Activated T-helper 1 cell treated with anti-CD3 and anti-CD28 coated beads, Interleukin-2, amount 50 U/mL, for 16 hours (primary cell): ENCODE results near the gene SDF4.

Experiments
- DNase-seq, 2 donors: peaks; one replicate each; pipeline ENCODE4 v3.0.0-alpha.2; 2020; ENCODE audit warnings: low read depth in 1 of 2, low spot score in 1 of 2

Gene SDF4

GRCh38 chr1:1229770-1230169 lies 2.0 kb downstream of the SDF4 start:
- DNase-seq: no peak

- no peak for DNase-seq
Observed at GRCh38 chr1:1228596-1229321, 3.0 kb downstream of the SDF4 start.

DNA sequence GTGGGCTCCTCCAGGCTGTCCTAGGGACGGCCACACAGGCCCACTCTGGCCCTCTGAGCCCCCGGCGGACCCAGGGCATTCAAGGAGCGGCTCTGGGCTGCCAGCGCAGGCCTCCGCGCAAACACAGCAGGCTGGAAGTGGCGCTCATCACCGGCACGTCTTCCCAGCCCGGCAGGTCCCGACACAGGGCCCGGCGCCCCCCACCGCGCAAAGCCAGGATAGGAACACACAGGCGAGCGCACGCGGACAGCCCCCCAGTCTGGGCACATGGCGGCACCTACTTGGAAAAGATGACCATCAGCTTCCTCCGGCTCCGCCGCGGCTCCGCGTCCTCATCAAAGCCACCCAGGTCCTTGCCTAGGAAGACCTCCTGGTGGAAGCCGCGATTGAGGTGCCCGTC lies 3.6 kb downstream of the SDF4 start:
- no peak for DNase-seq

DNA sequence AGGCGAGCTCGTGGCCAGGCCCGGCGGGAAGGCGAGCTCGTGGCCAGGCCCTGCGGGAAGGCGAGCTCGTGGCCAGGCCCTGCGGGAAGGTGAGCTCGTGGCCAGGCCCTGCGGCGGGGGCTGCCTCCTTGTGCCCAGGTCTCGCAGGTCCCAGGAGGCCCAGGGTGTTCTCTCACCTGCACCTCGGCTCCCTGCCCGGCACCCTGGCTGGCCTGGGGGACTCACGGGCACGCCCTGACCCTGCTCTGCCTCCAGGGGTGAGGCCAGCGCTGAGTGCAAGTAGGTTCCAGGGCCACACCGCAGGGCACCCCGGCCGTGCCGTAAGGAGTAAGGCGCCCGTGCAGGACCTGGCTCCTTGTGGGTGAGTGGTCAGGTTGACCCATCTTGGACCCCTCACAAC lies 4.4 kb downstream of the SDF4 start:
- DNase-seq: no peak

GRCh38 chr1:1226566-1227362 lies 5.0 kb downstream of the SDF4 start:
- no peak for DNase-seq

DNA sequence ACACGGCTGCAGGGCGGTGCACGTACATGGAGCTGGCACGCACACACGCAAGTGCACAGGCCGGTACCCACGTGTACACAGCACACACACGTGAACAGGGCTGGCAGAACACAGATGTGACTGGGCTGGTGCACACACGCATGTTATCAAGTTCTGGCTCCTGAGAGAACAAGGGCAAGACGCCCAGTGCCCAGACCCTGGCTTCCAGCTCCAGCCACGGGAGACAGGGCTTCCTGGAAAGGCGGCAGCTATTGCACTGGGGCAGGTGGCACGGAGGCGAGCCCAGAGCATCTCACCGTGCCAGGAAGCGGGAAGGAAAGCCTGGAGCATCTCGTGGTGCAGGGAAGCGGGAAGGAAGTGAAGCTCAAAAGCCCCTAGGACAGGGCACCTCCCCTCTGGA lies 5.9 kb downstream of the SDF4 start:
- no peak for DNase-seq

GRCh38 chr1:1225238-1225845 lies 6.5 kb downstream of the SDF4 start:
- no peak for DNase-seq

DNA sequence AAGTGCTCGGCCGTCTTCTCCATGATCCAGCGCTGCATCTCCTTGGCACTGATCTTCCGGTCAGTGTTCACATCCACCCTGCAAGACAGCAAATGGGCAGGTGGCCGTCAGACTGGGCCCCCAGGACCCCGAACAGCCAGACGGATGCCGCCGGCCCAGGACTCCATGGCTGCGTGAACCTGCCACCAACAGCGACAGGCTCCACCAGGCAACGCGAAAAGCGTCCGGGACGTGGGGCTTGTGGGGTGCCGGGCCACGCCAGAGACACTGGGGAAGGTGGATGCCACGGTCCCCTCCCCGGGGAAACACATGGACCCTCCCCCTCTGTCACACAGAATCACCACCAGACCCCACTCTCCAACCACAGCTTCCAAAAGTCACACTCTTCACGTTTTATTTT lies 7.9 kb downstream of the SDF4 start:
- DNase-seq: no peak

DNA sequence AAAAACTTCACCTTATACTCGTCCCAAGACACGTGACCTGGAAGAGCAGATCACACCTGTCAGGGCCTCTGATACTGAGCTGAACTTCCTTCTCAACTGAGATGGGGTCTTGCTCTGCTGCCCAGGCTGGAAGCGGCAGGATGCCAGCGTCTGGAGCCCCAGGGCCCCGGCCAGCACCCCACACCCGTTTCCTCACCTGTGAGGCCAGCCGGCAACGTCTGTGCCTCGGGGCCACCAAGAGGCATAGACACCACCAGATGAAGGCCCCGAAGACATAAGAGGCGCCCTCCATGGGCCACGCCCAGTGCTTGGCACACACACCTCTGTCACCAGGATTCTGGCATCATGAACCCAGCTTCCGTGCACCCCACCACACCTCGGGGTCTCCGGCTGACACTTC lies 8.5 kb downstream of the SDF4 start:
- DNase-seq: no peak

GRCh38 chr1:1222575-1223225 lies 9.1 kb downstream of the SDF4 start:
- DNase-seq: no peak

DNA sequence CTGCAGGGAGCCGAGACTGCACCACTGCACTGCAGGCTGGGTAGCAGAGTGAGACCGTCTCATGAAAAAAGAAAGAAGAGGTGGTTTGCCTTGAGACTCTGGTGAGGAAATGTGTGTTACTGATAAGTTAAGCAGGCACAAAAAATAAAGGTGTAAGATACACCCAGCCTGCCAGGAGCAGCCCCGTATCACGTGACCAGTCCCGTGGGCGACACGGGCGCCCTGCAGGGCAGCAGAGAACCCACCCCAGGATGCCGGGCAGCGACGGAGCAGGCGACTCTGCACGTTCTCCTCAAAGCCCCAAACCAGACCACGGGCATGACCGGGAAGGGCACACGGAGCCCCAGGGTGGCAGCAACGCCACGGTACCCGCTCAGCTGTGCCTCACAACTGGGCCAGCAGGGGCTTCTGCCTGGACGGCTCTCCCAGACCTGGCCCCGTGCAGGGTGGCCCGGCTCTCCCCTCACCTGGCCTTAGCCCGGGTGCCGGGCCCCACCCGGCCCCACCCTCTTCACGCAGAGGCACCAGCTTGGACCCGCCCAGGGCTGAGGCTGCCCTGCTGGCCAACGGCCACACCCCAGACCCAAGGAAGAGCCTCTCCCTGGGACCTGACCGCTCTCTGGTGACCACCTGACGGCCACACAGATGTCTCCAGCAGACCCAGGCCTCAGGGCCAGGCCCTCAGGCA lies 9.8 kb downstream of the SDF4 start:
- no peak for DNase-seq

- no peak for DNase-seq
Observed at GRCh38 chr1:1220197-1220596, 11.6 kb downstream of the SDF4 start.

DNA sequence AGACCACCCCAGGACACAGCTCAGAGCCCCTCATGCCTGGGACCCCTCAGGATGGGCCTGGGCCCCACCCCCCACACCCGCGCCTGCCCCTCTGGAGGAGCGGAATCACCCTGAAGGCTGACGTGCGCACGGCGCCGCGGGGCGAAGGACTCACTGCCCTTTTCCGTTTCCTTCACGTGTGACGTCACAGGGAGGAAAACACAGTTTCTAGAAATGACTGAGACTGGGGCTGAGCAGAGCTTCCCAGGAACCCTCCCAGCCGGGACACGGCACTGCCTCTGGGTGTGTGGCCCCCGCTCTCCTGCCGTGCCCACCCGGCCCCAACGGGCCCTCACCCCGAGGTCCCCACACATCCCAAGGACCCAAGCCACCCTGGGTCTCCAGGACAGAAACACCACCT lies 12.5 kb downstream of the SDF4 start:
- DNase-seq: peak in 1 of 2 donors; percentile 52

DNA sequence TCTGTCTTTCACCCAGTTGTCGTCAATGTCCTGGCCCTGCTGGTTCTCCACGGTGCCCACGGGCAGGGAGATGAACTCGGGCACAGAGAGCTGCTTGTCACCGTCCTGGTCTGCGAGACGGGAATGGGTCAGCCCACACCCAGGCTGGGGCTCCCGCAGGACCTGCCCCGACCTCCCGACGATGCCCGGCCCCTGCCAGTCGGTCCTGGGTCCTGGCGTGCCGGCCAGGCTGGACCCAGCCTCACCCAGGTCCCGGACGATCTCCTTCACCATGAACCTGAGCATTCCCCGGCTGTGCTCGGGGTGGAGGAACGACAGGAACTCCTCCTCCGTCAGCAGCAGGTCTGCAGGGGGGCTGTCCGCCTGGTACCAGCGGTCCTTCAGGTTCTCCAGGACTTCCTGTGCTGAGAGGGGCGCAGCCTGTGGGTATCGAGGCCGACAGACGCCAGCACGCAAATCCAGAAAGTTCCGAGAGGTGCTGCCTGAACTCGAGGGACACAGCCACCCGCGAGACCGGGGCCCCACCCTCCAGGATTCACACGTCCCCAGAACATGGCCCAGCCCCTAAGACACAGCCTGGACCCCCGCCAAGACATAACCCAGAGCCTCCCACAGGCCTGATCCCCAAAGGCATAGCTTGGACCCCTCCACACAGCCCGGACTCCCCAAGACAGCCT lies 13.1 kb downstream of the SDF4 start:
- DNase-seq: no peak

DNA sequence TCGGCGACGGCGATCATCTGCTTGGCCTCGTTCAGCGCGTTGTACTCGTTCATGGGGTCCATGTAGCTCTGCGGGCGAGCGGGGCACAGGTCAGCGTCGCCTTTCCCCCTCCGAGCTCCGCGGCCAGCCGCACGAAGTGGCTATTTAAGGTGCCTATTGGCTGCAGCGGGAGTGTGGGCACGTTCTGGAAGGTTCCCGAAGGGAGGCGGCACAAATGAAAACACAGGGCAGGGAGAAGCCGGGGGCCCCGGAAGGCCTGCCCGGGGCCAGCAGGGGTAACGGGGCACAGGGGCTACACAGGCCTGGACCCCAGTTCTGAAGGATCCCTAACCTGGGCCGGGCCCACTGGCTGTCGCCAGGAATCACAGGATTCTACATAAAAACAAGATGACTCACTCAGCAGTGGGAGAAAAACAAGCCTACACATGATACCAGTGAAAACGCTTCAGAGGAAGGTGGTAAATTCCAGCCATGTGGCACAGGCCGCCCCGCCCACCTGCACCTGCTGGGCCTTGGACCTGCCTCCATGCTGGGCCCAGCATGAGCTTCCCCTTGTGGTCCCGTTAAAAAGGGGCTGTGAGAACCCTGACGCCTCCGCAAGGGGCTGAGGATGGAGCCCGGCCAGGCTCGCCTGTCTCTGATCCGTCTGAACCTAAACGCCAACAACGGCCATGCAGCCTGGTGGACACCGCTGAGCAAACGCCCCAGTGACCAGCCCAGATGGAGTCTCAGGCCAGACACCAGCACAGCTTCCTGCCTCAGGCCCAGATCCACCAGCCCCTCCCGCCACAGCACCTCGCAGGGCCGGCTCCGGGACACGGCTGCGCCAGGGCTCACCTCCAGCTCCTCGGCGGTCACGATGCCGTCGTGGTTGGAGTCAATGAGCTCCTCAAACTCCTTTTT lies 13.9 kb downstream of the SDF4 start:
- no peak for DNase-seq

DNA sequence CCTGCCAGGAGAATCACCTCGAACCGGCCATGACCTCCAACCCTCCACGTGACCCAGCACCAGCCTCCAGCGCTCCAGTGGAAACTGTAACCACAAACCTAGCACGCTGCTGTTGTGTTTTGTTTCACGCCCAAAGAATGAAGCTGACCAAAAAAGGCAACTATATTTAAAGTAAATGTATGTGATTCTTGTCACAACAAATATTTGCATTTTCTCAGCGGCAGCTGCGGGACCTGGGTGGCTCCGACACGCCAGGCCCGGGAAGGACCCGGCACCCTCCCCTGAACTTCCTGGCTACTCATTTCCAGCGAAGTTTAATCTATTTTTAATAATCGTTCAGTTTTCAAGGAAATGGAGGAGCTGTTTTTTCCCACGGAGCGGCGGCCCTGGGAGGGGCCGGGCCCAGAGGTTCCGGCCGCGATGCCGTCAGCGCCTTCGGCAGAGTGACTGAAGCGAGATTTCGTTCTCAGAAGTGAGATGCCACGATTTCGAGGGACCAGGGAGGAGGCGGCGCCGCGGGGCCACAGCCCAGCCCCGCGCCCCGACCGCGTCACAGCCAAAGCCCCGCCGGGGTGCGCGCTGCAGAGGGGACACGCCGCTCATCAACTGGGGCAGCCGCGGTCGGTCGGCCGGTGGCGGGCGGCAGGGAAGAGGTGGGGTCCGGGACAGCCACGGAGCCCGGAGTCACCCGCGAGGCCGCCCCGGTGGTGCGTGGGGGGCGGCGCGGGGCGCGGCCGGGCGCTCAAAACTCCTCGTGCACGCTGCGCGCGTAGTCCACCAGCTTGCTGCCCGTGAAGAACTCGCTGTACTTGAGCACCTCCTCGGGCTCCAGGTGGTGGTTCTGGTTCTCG lies 14.8 kb downstream of the SDF4 start:
- DNase-seq: peak in 1 of 2 donors; percentile 63

DNA sequence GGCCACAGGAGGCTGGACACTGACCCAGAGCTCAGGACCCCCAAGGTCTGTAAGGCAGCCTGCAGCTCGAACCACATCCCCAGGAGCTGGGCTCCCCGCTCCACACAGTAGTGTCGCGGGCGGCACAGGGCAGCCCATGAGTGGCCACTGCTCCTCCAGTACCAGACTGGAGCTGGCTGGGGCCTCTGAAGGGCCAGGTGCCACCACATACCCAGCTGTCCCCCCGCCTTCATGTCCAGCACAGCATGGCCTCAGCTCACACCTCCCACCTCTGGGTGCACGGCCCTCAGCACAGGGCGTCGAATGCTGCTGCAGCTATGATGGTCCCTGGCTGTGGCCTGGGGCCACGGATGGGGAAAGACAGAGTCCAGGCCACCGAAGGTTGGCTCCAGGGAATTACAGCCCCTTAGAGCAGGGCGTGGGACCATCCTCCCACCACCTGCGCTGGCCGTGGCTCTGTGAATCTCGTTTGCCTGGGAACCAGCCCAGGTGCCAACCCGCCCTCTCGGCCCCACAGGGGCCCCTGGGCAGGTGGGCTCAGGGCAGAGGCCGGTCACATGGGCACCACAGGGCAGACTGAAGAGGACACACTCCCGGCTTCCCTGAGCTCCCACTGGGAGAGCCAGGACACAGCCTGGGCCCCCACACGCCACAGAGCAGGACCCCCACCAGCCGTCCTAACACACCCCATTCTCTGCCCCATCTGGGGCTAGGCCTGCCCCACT lies 15.8 kb downstream of the SDF4 start:
- DNase-seq: no peak

- DNase-seq: no peak
Observed at GRCh38 chr1:1215080-1215676, 16.6 kb downstream of the SDF4 start.
